Immature natural killer cell (primary cell): ENCODE results near the gene WDR64. TPM values are rescaled to one million over a fixed set of nuclear protein-coding genes. Genes with fewer than 3 reads are reported as not detected.
"Not testable (repeated sequence)": the region's sequence is repeated elsewhere in the genome, so short reads cannot be mapped to it uniquely, and the experiment has no call there.

Experiments
- DNase-seq, 3 donors: peaks; one replicate each; pipeline ENCODE4 v3.0.0; 2022; ENCODE audit warnings: mixed read lengths in 1 of 3
- H3K27ac Mint-ChIP-seq, 6 donors: one replicate each; pipeline ENCODE4 v1.8.0; 2020; ENCODE audit warnings: mixed read lengths in 6 of 6, mild to moderate bottlenecking in 5 of 6, inconsistent platforms in 4 of 6, moderate library complexity in 3 of 6
- H3K27me3 Mint-ChIP-seq, 3 donors: one replicate each; pipeline ENCODE4 v1.8.0; 2020 to 2021; ENCODE audit warnings: low read depth in 3 of 3, mild to moderate bottlenecking in 3 of 3, mixed read lengths in 3 of 3, moderate library complexity in 3 of 3, inconsistent platforms in 1 of 3
- H3K36me3 Mint-ChIP-seq, 3 donors: one replicate each; pipeline ENCODE4 v1.8.0; 2020; ENCODE audit warnings: mixed read lengths in 3 of 3, inconsistent platforms in 2 of 3, mild to moderate bottlenecking in 2 of 3
- H3K4me1 Mint-ChIP-seq, 2 donors: one replicate each; pipeline ENCODE4 v1.8.0; 2020; ENCODE audit warnings: inconsistent platforms in 2 of 2, mild to moderate bottlenecking in 2 of 2, mixed read lengths in 2 of 2, moderate library complexity in 1 of 2
- H3K4me3 Mint-ChIP-seq, 5 donors: one replicate each; pipeline ENCODE4 v1.8.0; 2020; ENCODE audit warnings: mild to moderate bottlenecking in 5 of 5, mixed read lengths in 5 of 5, inconsistent platforms in 3 of 5, moderate library complexity in 3 of 5
- H3K9me3 Mint-ChIP-seq, 6 donors: one replicate each; pipeline ENCODE4 v1.8.0; 2020; ENCODE audit warnings: mild to moderate bottlenecking in 6 of 6, mixed read lengths in 6 of 6, inconsistent platforms in 4 of 6, moderate library complexity in 3 of 6
- polyA plus RNA-seq, 3 donors: library from polyadenylated mRNA; unstranded; fragments of 300-500 nt; fragmentation: Illumina TruSeq; gene quantifications; one replicate each; pipeline ENCODE4 v1.2.3, GENCODE V29; 2021

WDR64 gene
- polyA plus RNA-seq, 3 donors from 2014 or later = not detected

- no peak overlapping the region for H3K4me3 Mint-ChIP-seq
- no peaks in the 10 kb centered on the region for H3K36me3 Mint-ChIP-seq
- H3K9me3 Mint-ChIP-seq = no peaks in the 10 kb centered on the region
- peaks cover 3 to 11% (median 3%) of the 10 kb centered on the region in 3 donors for H3K27me3 Mint-ChIP-seq
- no peaks in the 10 kb centered on the region for H3K4me1 Mint-ChIP-seq
- DNase-seq = no peak
- H3K27ac Mint-ChIP-seq = no peak overlapping the region
These were observed 81.8 kb downstream of the WDR64 start for GRCh38 chr1:241733899-241734298.

- no peaks in the 10 kb centered on the region for H3K36me3 Mint-ChIP-seq
- no peak overlapping the region for H3K27ac Mint-ChIP-seq
- no peak for DNase-seq
- no peak overlapping the region for H3K4me3 Mint-ChIP-seq
- H3K9me3 Mint-ChIP-seq = no peaks in the 10 kb centered on the region
- H3K27me3 Mint-ChIP-seq = peaks cover 0 to 7% (median 3%) of the 10 kb centered on the region in 3 donors
- H3K4me1 Mint-ChIP-seq = no peaks in the 10 kb centered on the region
These were observed 82.5 kb downstream of the WDR64 start for GRCh38 chr1:241734533-241734932.

- not testable (repeated sequence) for DNase-seq, H3K4me3 Mint-ChIP-seq, H3K36me3 Mint-ChIP-seq, H3K27me3 Mint-ChIP-seq, H3K27ac Mint-ChIP-seq, H3K9me3 Mint-ChIP-seq, H3K4me1 Mint-ChIP-seq
These were observed 83.4 kb downstream of the WDR64 start for GRCh38 chr1:241735493-241735926.

- Mint-ChIP-seq H3K9me3 (no peaks in the 10 kb centered on the region), H3K27me3 (peaks cover 0 to 7% (median 3%) of the 10 kb centered on the region in 3 donors), H3K36me3 (no peaks in the 10 kb centered on the region), H3K4me1 (no peaks in the 10 kb centered on the region), H3K4me3 (no peak overlapping the region), H3K27ac (no peak overlapping the region)
- DNase-seq = no peak
These were observed 84.3 kb downstream of the WDR64 start for GRCh38 chr1:241736387-241736786.

GRCh38 chr1:241738284-241739078 lies 86.4 kb downstream of the WDR64 start:
- H3K27ac Mint-ChIP-seq = no peak overlapping the region
- H3K36me3 Mint-ChIP-seq = no peaks in the 10 kb centered on the region
- peaks cover 0 to 3% (median 0%) of the 10 kb centered on the region in 6 donors for H3K9me3 Mint-ChIP-seq
- H3K27me3 Mint-ChIP-seq = peaks cover 0 to 8% (median 3%) of the 10 kb centered on the region in 3 donors
- no peaks in the 10 kb centered on the region for H3K4me1 Mint-ChIP-seq
- no peak overlapping the region for H3K4me3 Mint-ChIP-seq
- no peak for DNase-seq

GRCh38 chr1:241742084-241742483 lies 90.0 kb downstream of the WDR64 start:
- no peak for DNase-seq
- no peak overlapping the region for H3K27ac Mint-ChIP-seq
- peaks cover 0 to 4% (median 0%) of the 10 kb centered on the region in 6 donors for H3K9me3 Mint-ChIP-seq
- H3K4me3 Mint-ChIP-seq = no peak overlapping the region
- peaks cover 0 to 8% (median 0%) of the 10 kb centered on the region in 3 donors for H3K27me3 Mint-ChIP-seq
- H3K36me3 Mint-ChIP-seq = no peaks in the 10 kb centered on the region
- no peaks in the 10 kb centered on the region for H3K4me1 Mint-ChIP-seq

GRCh38 chr1:241744591-241744990 lies 92.5 kb downstream of the WDR64 start:
- Mint-ChIP-seq H3K36me3 (no peaks in the 10 kb centered on the region), H3K4me1 (no peaks in the 10 kb centered on the region), H3K27me3 (peaks cover 0 to 11% (median 0%) of the 10 kb centered on the region in 3 donors)

GRCh38 chr1:241747992-241748391 lies 95.9 kb downstream of the WDR64 start:
- no peak for DNase-seq
- Mint-ChIP-seq H3K36me3 (no peaks in the 10 kb centered on the region), H3K4me3 (no peak overlapping the region), H3K27me3 (peaks cover 0 to 11% (median 0%) of the 10 kb centered on the region in 3 donors), H3K4me1 (no peaks in the 10 kb centered on the region), H3K27ac (no peak overlapping the region), H3K9me3 (peaks cover 0 to 4% (median 0%) of the 10 kb centered on the region in 6 donors)

More at GRCh38 chr1:241744591-241744990, 92.5 kb downstream of the WDR64 start:
- Mint-ChIP-seq H3K4me3 (no peak overlapping the region), H3K27ac (no peak overlapping the region), H3K9me3 (peaks cover 0 to 4% (median 0%) of the 10 kb centered on the region in 6 donors)
- DNase-seq = no peak

- H3K27ac Mint-ChIP-seq = no peak overlapping the region
- no peaks in the 10 kb centered on the region for H3K36me3 Mint-ChIP-seq
- no peak overlapping the region for H3K4me3 Mint-ChIP-seq
These were observed 97.2 kb downstream of the WDR64 start for GRCh38 chr1:241749041-241749944.

GRCh38 chr1:241749945-241750695 lies 98.0 kb downstream of the WDR64 start:
- H3K4me3 Mint-ChIP-seq = no peak overlapping the region
- peaks cover 2 to 7% (median 5%) of the 10 kb centered on the region in 3 donors for H3K27me3 Mint-ChIP-seq
- H3K4me1 Mint-ChIP-seq = no peaks in the 10 kb centered on the region

More at GRCh38 chr1:241749041-241749944, 97.2 kb downstream of the WDR64 start:
- peaks cover 0 to 5% (median 3%) of the 10 kb centered on the region in 3 donors for H3K27me3 Mint-ChIP-seq
- H3K4me1 Mint-ChIP-seq = no peaks in the 10 kb centered on the region
- no peaks in the 10 kb centered on the region for H3K9me3 Mint-ChIP-seq
- no peak for DNase-seq

GRCh38 chr1:241751524-241751923 lies 99.4 kb downstream of the WDR64 start:
- peaks cover 2 to 7% (median 5%) of the 10 kb centered on the region in 3 donors for H3K27me3 Mint-ChIP-seq
- no peaks in the 10 kb centered on the region for H3K36me3 Mint-ChIP-seq
- H3K27ac Mint-ChIP-seq = no peak overlapping the region
- H3K9me3 Mint-ChIP-seq = peaks cover 0 to 3% (median 0%) of the 10 kb centered on the region in 6 donors
- no peaks in the 10 kb centered on the region for H3K4me1 Mint-ChIP-seq
- no peak overlapping the region for H3K4me3 Mint-ChIP-seq
- DNase-seq = no peak

More at GRCh38 chr1:241749945-241750695, 98.0 kb downstream of the WDR64 start:
- Mint-ChIP-seq H3K36me3 (no peaks in the 10 kb centered on the region), H3K27ac (no peak overlapping the region), H3K9me3 (no peaks in the 10 kb centered on the region)
- no peak for DNase-seq

GRCh38 chr1:241762713-241763339 lies 110.7 kb downstream of the WDR64 start:
- DNase-seq = no peak
- peaks cover 0 to 3% (median 0%) of the 10 kb centered on the region in 6 donors for H3K9me3 Mint-ChIP-seq
- H3K36me3 Mint-ChIP-seq = no peaks in the 10 kb centered on the region
- H3K27me3 Mint-ChIP-seq = peaks cover 2 to 6% (median 6%) of the 10 kb centered on the region in 3 donors
- H3K27ac Mint-ChIP-seq = no peak overlapping the region
- H3K4me3 Mint-ChIP-seq = no peak overlapping the region
- H3K4me1 Mint-ChIP-seq = no peaks in the 10 kb centered on the region

- Mint-ChIP-seq H3K4me1 (no peaks in the 10 kb centered on the region), H3K9me3 (peaks cover 0 to 3% (median 0%) of the 10 kb centered on the region in 6 donors), H3K27me3 (peaks cover 2 to 9% (median 6%) of the 10 kb centered on the region in 3 donors), H3K27ac (no peak overlapping the region), H3K36me3 (no peaks in the 10 kb centered on the region), H3K4me3 (no peak overlapping the region)
- DNase-seq = no peak
These were observed 113.3 kb downstream of the WDR64 start for GRCh38 chr1:241765390-241765789.
